Measurements from ENCODE around the gene POLR2J2. TPM values are rescaled to one million over a fixed set of nuclear protein-coding genes. Genes with fewer than 3 reads are reported as not detected.
"Not testable (repeated sequence)": the region's sequence is repeated elsewhere in the genome, so short reads cannot be mapped to it uniquely, and the experiment has no call there.

The POLR2J2 gene
- total RNA-seq, 1 donor from 2014 or later: 20.6 TPM

DNA sequence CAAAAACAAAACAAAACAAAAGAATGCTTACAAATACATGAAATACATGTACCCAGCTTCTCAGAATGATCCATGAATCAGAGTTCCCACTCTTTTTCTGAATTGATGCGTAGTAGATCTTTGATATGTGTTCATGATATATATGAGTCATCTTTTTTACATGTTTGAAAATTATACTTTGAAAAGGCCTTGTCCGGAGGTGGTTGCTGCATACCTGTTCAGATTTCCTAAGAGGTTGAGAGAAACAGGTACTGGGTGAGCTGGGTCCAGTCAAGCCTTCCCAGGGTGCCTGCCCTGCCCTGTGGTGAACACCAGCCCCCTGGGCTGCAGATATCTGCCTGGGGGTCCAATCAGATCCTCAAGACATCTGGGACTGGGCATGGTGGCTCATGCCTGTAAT, 4.1 kb upstream of the POLR2J2 start:
- ATAC-seq; DNase-seq (ENCODE audit: low spot score); intact Hi-C loops (cut with DNase I): not testable (repeated sequence)

DNA sequence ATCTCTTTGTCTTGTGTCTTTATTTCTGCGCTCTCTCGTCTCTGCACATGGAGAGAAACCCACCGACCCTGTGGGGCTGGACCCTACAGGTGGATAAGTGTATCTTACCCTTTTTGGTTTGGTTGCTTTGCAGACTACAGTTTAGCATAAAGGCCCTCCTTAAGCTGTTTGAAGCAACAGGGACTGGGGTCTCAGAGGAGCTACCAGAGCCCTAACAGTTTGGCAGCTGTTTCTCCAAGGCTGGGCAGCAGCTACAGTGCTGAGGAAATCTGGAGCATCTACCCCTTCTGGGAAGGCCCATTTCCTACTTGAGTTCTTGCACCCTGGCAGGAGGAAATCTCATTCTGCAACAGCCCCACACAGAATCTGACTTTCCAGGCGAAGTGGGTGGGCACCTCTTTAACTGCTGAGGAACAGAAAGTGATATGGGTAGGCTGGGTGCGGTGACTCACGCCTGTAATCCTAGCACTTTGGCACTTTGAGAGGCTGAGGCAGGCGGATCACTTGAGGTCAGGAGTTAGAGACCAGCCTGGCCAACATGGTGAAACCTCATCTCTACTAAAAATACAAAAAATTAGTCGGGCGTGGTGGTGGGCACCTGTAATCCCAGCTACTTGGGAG, 2.1 kb upstream of the POLR2J2 start:
- intact Hi-C loops (cut with DNase I); DNase-seq (ENCODE audit: low spot score); ATAC-seq: not testable (repeated sequence)

DNA sequence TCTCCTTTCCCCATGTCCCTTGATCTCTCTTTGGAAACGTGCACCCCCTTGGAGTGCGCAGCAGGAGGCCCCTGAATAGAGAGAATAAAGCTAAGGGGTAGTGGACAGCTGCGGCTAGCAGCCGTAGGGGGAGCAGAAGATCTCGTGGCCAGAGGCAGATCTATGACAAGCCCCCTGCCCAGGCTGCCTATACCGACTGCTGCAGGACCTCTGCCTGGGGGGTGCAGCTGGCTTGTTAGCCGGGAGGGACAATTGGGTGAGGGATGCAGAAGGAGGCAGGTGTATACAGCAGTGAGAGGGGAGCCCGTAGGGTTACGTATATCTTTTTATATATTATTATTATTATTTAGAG, 469 bp upstream of the POLR2J2 start:
- ATAC-seq; DNase-seq (ENCODE audit: low spot score); intact Hi-C loops (cut with DNase I): not testable (repeated sequence)

DNA sequence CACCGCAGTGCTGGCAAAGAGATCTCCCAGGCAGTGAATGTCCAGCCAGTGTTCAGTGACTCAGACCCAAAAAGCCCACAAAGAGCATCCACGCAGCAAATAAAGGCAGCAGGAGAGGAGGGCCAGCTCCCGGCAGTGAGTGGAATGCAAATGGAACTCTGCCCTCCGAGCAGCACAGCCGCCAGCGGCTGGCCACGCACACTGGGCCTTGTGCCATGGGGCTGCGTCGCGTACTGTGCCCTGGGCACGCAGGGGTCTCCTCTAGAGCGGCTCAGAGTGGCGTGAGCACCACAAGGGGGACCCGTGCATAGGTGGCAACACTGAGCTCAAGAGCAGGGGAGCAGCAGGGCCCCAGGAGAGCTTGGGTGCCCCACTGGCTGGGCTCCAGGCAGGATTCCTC, 3.9 kb downstream of the POLR2J2 start:
- ATAC-seq; intact Hi-C loops (cut with DNase I); DNase-seq (ENCODE audit: low spot score): not testable (repeated sequence)

GRCh38 chr7:102666850-102667249, 4.6 kb downstream of the POLR2J2 start:
- DNase-seq (ENCODE audit: low spot score); intact Hi-C loops (cut with DNase I): not testable (repeated sequence)
- ATAC-seq: peak; percentile 17

DNA sequence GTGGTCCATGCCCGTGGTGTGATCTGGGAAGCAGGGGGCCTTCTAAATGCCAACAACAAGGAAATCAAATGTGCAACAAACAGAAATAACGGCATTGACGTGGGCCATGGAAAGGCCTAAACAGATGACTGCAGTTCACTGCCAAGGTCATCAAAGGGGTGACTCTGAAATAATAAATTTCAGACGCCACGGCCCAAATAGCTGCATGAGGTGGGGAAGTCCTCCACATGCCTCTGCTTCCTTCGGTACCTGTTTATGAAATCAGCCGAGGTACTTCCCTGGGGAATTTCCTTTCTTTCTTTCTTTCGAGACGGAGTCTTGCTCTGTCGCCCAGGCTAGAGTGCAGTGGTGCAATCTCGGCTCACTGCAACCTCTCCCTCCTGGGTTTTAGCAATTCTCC, 6.7 kb downstream of the POLR2J2 start:
- ATAC-seq; intact Hi-C loops (cut with DNase I): not testable (repeated sequence)
- DNase-seq (ENCODE audit: low spot score): peak; percentile 51

- peak; percentile 32 for ATAC-seq
- not testable (repeated sequence) for DNase-seq (ENCODE audit: low spot score)
Observed at GRCh38 chr7:102649924-102650323, 21.5 kb downstream of the POLR2J2 start, which contains the start of gene SPDYE2B. SPDYE2B (plus strand) TSS chr7:102650319; CDS start chr7:102652349, 2,030 bp downstream.

DNA sequence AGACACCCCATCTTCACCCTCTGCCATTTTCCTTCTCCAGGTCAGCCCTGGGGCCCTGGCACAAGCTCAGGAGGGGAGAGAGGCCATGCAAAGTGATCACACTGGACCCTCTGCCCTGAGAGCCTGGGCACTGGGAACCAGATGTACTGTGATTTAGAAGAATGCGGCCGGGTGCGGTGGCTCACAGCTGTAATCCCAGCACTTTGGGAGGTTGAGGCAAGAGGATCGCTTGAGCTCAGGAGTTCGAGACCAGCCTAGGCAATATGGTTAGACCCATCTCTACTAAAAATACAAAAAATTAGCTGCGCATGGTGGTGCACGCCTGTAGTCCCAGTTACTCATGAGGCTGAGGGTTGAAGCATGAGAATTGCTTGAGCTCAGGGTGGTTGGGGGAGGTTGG, 23.6 kb downstream of the POLR2J2 start:
- DNase-seq (ENCODE audit: low spot score): peak; percentile 46
- intact Hi-C loops (cut with DNase I): not testable (repeated sequence)
- peak; percentile 18 for ATAC-seq

More at GRCh38 chr7:102649924-102650323, 21.5 kb downstream of the POLR2J2 start, which contains the start of gene SPDYE2B:
- intact Hi-C loops (cut with DNase I): not testable (repeated sequence)

DNA sequence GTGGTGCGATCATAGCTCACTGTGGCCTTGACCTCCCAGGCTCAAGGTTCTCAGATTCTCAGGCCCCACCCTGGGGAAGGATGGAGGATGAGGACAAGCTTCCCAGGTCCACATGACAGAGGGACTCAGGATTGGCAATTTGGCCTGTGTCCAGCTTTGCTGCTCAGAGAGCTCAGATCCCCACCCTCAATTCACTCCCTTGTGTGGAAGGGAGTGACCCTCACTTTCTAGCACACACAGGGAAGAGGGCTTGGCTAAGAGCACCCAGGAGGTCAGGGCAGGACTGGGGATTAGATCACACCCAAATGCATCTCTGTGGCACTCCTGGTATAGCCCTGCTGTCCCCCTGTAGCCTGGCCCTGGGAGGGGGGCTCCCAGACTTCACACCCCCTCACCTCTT, 28.1 kb downstream of the POLR2J2 start:
- ATAC-seq; DNase-seq (ENCODE audit: low spot score); intact Hi-C loops (cut with DNase I): not testable (repeated sequence)

DNA sequence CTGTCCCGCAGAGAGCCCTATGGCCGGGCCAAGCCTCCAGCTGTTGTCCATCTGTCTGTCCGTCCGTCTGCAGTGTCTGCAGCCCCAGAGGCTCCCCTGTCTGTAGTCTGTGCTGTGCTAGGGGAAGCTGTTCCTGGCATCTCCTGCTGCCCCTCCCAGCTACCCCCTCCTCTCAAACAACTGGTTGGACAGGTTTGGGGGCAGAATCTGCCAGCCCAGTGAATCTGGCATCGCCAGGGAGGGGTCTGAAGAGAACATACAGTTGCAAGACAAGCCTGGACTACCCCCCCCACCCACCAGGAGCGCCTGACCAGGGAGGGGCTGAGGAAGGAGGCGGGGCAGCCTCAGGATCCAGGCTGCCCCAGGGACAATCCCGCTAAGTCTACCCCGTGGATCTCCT, 28.8 kb downstream of the POLR2J2 start, which contains the start of gene UPK3BL1:
UPK3BL1 (minus strand) TSS at position 101 of the 400 bp plus-strand sequence; CDS start at position 51, 50 bp downstream.
- DNase-seq (ENCODE audit: low spot score); intact Hi-C loops (cut with DNase I); ATAC-seq: not testable (repeated sequence)

GRCh38 chr7:102638848-102639247, 32.6 kb downstream of the POLR2J2 start:
- intact Hi-C loops (cut with DNase I): not testable (repeated sequence)
- peak; percentile 46 for ATAC-seq
- DNase-seq (ENCODE audit: low spot score): peak; percentile 56

DNA sequence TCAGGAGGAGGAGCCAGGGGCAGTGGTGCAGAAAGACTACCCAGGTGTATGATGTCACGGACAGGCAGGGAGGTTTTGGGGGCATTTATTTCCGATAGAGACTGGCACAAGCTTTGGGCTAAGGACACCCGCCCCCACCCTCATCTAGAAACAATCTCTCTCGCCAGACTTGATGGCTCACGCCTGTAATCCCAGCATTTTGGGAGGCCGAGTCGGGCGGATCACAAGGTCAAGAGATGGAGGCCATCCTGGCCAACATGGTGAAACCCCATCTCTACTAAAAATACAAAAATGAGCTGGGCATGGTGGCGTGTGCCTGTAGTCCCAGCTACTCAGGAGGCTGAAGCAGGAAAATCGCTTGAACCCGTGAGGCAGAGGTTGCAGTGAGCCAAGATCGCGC, 34.5 kb downstream of the POLR2J2 start:
- ATAC-seq; DNase-seq (ENCODE audit: low spot score); intact Hi-C loops (cut with DNase I): not testable (repeated sequence)

- DNase-seq (ENCODE audit: low spot score); intact Hi-C loops (cut with DNase I): not testable (repeated sequence)
- ATAC-seq: peak; percentile 12
Observed at GRCh38 chr7:102635354-102635753, 36.1 kb downstream of the POLR2J2 start.

DNA sequence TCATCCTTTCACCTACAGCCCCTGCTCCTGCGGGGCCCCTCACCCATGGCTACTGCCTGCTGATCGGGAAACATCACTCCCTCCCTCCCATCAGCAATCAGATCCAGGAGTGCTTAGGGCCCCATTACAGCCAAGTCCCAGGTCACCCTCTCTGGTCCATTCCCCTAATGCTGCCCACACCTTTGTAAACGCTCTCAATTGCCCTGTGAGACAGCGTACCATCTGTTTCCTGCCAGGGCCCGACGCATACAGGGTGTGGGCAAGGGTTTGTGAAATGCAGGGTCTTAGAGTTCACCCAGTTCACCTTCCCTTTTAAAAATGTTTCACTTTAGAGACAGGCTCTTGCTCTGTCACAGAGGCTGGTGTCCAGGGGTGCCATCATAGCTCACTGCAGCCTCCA, 37.2 kb downstream of the POLR2J2 start:
- DNase-seq (ENCODE audit: low spot score); intact Hi-C loops (cut with DNase I); ATAC-seq: not testable (repeated sequence)

- intact Hi-C loops (cut with DNase I); ATAC-seq: not testable (repeated sequence)
- peak; percentile 36 for DNase-seq (ENCODE audit: low spot score)
Observed at GRCh38 chr7:102630622-102631021, 40.8 kb downstream of the POLR2J2 start.

DNA sequence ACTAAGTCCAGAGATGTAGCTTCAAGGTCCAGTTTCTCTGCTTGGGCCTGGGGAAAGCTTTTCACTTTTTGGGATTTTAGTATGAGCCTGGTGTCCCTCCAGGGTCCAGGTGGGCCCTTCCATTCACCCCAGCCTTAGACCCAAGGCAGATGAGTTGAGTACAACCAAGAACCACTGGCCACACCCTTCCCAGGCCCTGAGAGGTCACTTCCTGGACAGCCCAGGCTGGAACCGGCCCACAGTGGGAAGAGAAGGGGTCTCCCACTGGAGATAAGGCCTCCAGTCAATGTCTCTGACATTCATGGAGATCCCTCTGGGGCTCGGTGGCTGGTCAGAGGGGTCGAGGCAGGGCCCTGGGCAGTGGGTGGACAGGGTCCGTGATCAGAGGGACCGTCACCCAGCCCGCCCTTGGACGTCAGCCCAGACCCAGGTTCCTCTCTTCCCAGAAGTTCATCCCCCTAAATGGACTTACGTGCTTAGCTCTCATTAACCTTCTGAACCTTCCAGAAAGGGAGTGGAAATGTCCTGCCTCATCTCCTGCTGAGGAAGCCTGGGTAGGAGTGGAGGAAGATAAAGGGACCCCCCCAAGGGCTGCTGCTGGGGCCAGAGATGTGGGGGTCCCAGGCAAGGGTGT, 44.1 kb downstream of the POLR2J2 start:
- intact Hi-C loops (cut with DNase I); DNase-seq (ENCODE audit: low spot score): not testable (repeated sequence)
- ATAC-seq: peak; percentile 8

GRCh38 chr7:102618122-102618521, 53.3 kb downstream of the POLR2J2 start:
- ATAC-seq; intact Hi-C loops (cut with DNase I): not testable (repeated sequence)
- peak; percentile 33 for DNase-seq (ENCODE audit: low spot score)

- intact Hi-C loops (cut with DNase I): not testable (repeated sequence)
- peak; percentile 78 for DNase-seq (ENCODE audit: low spot score)
- ATAC-seq: peak; percentile 92
Observed at GRCh38 chr7:102616507-102617125, 54.8 kb downstream of the POLR2J2 start, which contains the start of gene RASA4. RASA4 (minus strand) TSS chr7:102616756; CDS start chr7:102616689, 67 bp downstream.

Data from sciatic nerve (tissue), 2 donors.